ENCODE measurements around the gene TRAF5.
"Not testable (repeated sequence)": the region's sequence is repeated elsewhere in the genome, so short reads cannot be mapped to it uniquely, and the experiment has no call there.

TRAF5 gene

GRCh38 chr1:211377539-211378450, 51.2 kb downstream of the TRAF5 start:
- peak overlapping the region; percentile 63 for H3K27ac ChIP-seq (ENCODE audit: low read depth, low read length)
- H3K4me1 ChIP-seq (ENCODE audit: control insufficient read depth, insufficient read depth, low read length), result peaks cover 2% of the 10 kb centered on the region
- H3K9ac ChIP-seq (ENCODE audit: low read length), result no peak overlapping the region
- H3K36me3 ChIP-seq (ENCODE audit: control insufficient read depth, insufficient read depth, low read length), result no peaks in the 10 kb centered on the region
- no peak overlapping the region for H3K4me3 ChIP-seq (ENCODE audit: low read length)
- no peaks in the 10 kb centered on the region for H3K27me3 ChIP-seq (ENCODE audit: control insufficient read depth, insufficient read depth, low read length)

GRCh38 chr1:211378844-211379243, 52.2 kb downstream of the TRAF5 start:
- no peak overlapping the region for H3K9ac ChIP-seq (ENCODE audit: low read length)
- no peak overlapping the region for H3K4me3 ChIP-seq (ENCODE audit: low read length)
- no peaks in the 10 kb centered on the region for H3K36me3 ChIP-seq (ENCODE audit: control insufficient read depth, insufficient read depth, low read length)
- no peaks in the 10 kb centered on the region for H3K27me3 ChIP-seq (ENCODE audit: control insufficient read depth, insufficient read depth, low read length)
- peak overlapping the region; percentile 8 for H3K27ac ChIP-seq (ENCODE audit: low read depth, low read length)
- H3K4me1 ChIP-seq (ENCODE audit: control insufficient read depth, insufficient read depth, low read length), result peaks cover 2% of the 10 kb centered on the region

GRCh38 chr1:211379446-211379845, 52.8 kb downstream of the TRAF5 start:
- Histone ChIP-seq H3K4me3 (ENCODE audit: low read length) (no peak overlapping the region), H3K9ac (ENCODE audit: low read length) (no peak overlapping the region), H3K36me3 (ENCODE audit: control insufficient read depth, insufficient read depth, low read length) (no peaks in the 10 kb centered on the region), H3K27me3 (ENCODE audit: control insufficient read depth, insufficient read depth, low read length) (no peaks in the 10 kb centered on the region), H3K4me1 (ENCODE audit: control insufficient read depth, insufficient read depth, low read length) (peaks cover 2% of the 10 kb centered on the region), H3K27ac (ENCODE audit: low read depth, low read length) (no peak overlapping the region)

- Histone ChIP-seq H3K9ac (ENCODE audit: low read length) (no peak overlapping the region), H3K4me3 (ENCODE audit: low read length) (peak overlapping the region; percentile 85), H3K27ac (ENCODE audit: low read depth, low read length) (no peak overlapping the region), H3K27me3 (ENCODE audit: control insufficient read depth, insufficient read depth, low read length) (no peaks in the 10 kb centered on the region), H3K4me1 (ENCODE audit: control insufficient read depth, insufficient read depth, low read length) (peaks cover 2% of the 10 kb centered on the region), H3K36me3 (ENCODE audit: control insufficient read depth, insufficient read depth, low read length) (no peaks in the 10 kb centered on the region)
Observed at GRCh38 chr1:211381481-211382181, 55.0 kb downstream of the TRAF5 start.

- Histone ChIP-seq H3K27ac (ENCODE audit: low read depth, low read length) (peak overlapping the region; percentile 96), H3K4me3 (ENCODE audit: low read length) (peak overlapping the region; percentile 85), H3K27me3 (ENCODE audit: control insufficient read depth, insufficient read depth, low read length) (no peaks in the 10 kb centered on the region), H3K4me1 (ENCODE audit: control insufficient read depth, insufficient read depth, low read length) (peaks cover 2% of the 10 kb centered on the region), H3K36me3 (ENCODE audit: control insufficient read depth, insufficient read depth, low read length) (no peaks in the 10 kb centered on the region), H3K9ac (ENCODE audit: low read length) (no peak overlapping the region)
Observed at GRCh38 chr1:211382182-211382713, 55.6 kb downstream of the TRAF5 start.

GRCh38 chr1:211382714-211383480, 56.3 kb downstream of the TRAF5 start:
- peak overlapping the region; percentile 74 for H3K9ac ChIP-seq (ENCODE audit: low read length)
- peaks cover 2% of the 10 kb centered on the region for H3K4me1 ChIP-seq (ENCODE audit: control insufficient read depth, insufficient read depth, low read length)
- peak overlapping the region; percentile 96 for H3K27ac ChIP-seq (ENCODE audit: low read depth, low read length)
- H3K27me3 ChIP-seq (ENCODE audit: control insufficient read depth, insufficient read depth, low read length), result no peaks in the 10 kb centered on the region
- no peaks in the 10 kb centered on the region for H3K36me3 ChIP-seq (ENCODE audit: control insufficient read depth, insufficient read depth, low read length)
- peak overlapping the region; percentile 85 for H3K4me3 ChIP-seq (ENCODE audit: low read length)

GRCh38 chr1:211384524-211384923, 57.9 kb downstream of the TRAF5 start:
- H3K27me3 ChIP-seq (ENCODE audit: control insufficient read depth, insufficient read depth, low read length), result no peaks in the 10 kb centered on the region
- H3K27ac ChIP-seq (ENCODE audit: low read depth, low read length), result no peak overlapping the region
- no peaks in the 10 kb centered on the region for H3K36me3 ChIP-seq (ENCODE audit: control insufficient read depth, insufficient read depth, low read length)
- no peak overlapping the region for H3K9ac ChIP-seq (ENCODE audit: low read length)
- H3K4me1 ChIP-seq (ENCODE audit: control insufficient read depth, insufficient read depth, low read length), result peaks cover 2% of the 10 kb centered on the region
- H3K4me3 ChIP-seq (ENCODE audit: low read length), result no peak overlapping the region

- Histone ChIP-seq H3K4me3 (ENCODE audit: low read length) (no peak overlapping the region), H3K4me1 (ENCODE audit: control insufficient read depth, insufficient read depth, low read length) (peaks cover 1% of the 10 kb centered on the region), H3K27me3 (ENCODE audit: control insufficient read depth, insufficient read depth, low read length) (no peaks in the 10 kb centered on the region), H3K9ac (ENCODE audit: low read length) (no peak overlapping the region), H3K27ac (ENCODE audit: low read depth, low read length) (no peak overlapping the region), H3K36me3 (ENCODE audit: control insufficient read depth, insufficient read depth, low read length) (no peaks in the 10 kb centered on the region)
Observed at GRCh38 chr1:211386921-211387320, 60.3 kb downstream of the TRAF5 start.

- not testable (repeated sequence) for H3K36me3 ChIP-seq (ENCODE audit: control insufficient read depth, insufficient read depth, low read length); H3K27ac ChIP-seq (ENCODE audit: low read depth, low read length); H3K9ac ChIP-seq (ENCODE audit: low read length); H3K4me1 ChIP-seq (ENCODE audit: control insufficient read depth, insufficient read depth, low read length); H3K27me3 ChIP-seq (ENCODE audit: control insufficient read depth, insufficient read depth, low read length); H3K4me3 ChIP-seq (ENCODE audit: low read length)
Observed at GRCh38 chr1:211390829-211391228, 64.2 kb downstream of the TRAF5 start.

GRCh38 chr1:211393203-211393602, 66.6 kb downstream of the TRAF5 start:
- Histone ChIP-seq H3K27me3 (ENCODE audit: control insufficient read depth, insufficient read depth, low read length) (no peaks in the 10 kb centered on the region), H3K4me3 (ENCODE audit: low read length) (no peak overlapping the region), H3K36me3 (ENCODE audit: control insufficient read depth, insufficient read depth, low read length) (no peaks in the 10 kb centered on the region), H3K27ac (ENCODE audit: low read depth, low read length) (no peak overlapping the region), H3K4me1 (ENCODE audit: control insufficient read depth, insufficient read depth, low read length) (no peaks in the 10 kb centered on the region), H3K9ac (ENCODE audit: low read length) (no peak overlapping the region)

GRCh38 chr1:211398266-211398930, 71.8 kb downstream of the TRAF5 start:
- H3K4me3 ChIP-seq (ENCODE audit: low read length); H3K36me3 ChIP-seq (ENCODE audit: control insufficient read depth, insufficient read depth, low read length); H3K4me1 ChIP-seq (ENCODE audit: control insufficient read depth, insufficient read depth, low read length); H3K27me3 ChIP-seq (ENCODE audit: control insufficient read depth, insufficient read depth, low read length); H3K9ac ChIP-seq (ENCODE audit: low read length); H3K27ac ChIP-seq (ENCODE audit: low read depth, low read length): not testable (repeated sequence)
